Measurements from ENCODE around the gene ESM1. TPM values are rescaled to one million over a fixed set of nuclear protein-coding genes. Genes with fewer than 3 reads are reported as not detected.

The ESM1 gene
- total and polyA plus RNA-seq, 3 experiments from 2014 or later = 0.20 to 1.7 (median 0.37) TPM

Other genes with a start within 250 kb of the ESM1 start
- gene GZMK, start 38.7 kb upstream of the ESM1 start, total RNA-seq = 10 to 100 TPM; 12.0 to 13.3 TPM
- 880 TPM for gene GZMK, start 38.7 kb upstream of the ESM1 start, polyA plus RNA-seq
- 10 to 100 TPM; 13.3 to 15.1 TPM for gene GZMA, start 117.1 kb upstream of the ESM1 start, total RNA-seq
- 1,138 TPM for gene GZMA, start 117.1 kb upstream of the ESM1 start, polyA plus RNA-seq
- gene GPX8, start 174.6 kb upstream of the ESM1 start, total RNA-seq = not detected
- not detected for gene GPX8, start 174.6 kb upstream of the ESM1 start, polyA plus RNA-seq
- under 1 TPM in 1 of 2 experiments, not detected in 1; 0.16 TPM for gene CDC20B, start 187.6 kb upstream of the ESM1 start, total RNA-seq
- not detected for gene CDC20B, start 187.6 kb upstream of the ESM1 start, polyA plus RNA-seq
- not detected for gene MCIDAS, start 241.7 kb upstream of the ESM1 start, total RNA-seq
- not detected for gene MCIDAS, start 241.7 kb upstream of the ESM1 start, polyA plus RNA-seq
- gene CCNO, start 248.0 kb upstream of the ESM1 start, total RNA-seq = under 1 TPM in 1 of 2 experiments, not detected in 1; 0.20 TPM
- 0.12 TPM for gene CCNO, start 248.0 kb upstream of the ESM1 start, polyA plus RNA-seq

Data from CD8-positive, alpha-beta memory T cell (primary cell).